H9 (cell line): Measurements from ENCODE around the gene IGFBP3. TPM values are rescaled to one million over a fixed set of nuclear protein-coding genes. Genes with fewer than 3 reads are reported as not detected.

Experiments
- DNase-seq: peaks from one replicate; pipeline ENCODE4 v3.0.0-alpha.2; 2017
- H2AFZ ChIP-seq: one replicate; pipeline ENCODE4 v1.6.1; 2013; ENCODE audit warnings: mild to moderate bottlenecking, low read length, control low read depth, moderate library complexity
- H2AK5ac ChIP-seq: 2 replicates; pipeline ENCODE4 v1.6.1; 2013; ENCODE audit warnings: low read length, control low read depth, mixed read lengths; ENCODE audit not compliant: insufficient read length
- H2BK120ac ChIP-seq: one replicate; pipeline ENCODE4 v1.6.1; 2013; ENCODE audit warnings: low read depth, mild to moderate bottlenecking, low read length, control low read depth, inconsistent platforms; ENCODE audit not compliant: poor library complexity, severe bottlenecking
- H2BK12ac ChIP-seq: 2 replicates; pipeline ENCODE4 v1.6.1; 2013; ENCODE audit warnings: low read length, control low read depth, mixed read lengths, low read depth; ENCODE audit not compliant: insufficient read length
- H2BK15ac ChIP-seq: 2 replicates; pipeline ENCODE4 v1.6.1; 2013; ENCODE audit warnings: low read depth, low read length, control low read depth
- H2BK20ac ChIP-seq: one replicate; pipeline ENCODE4 v1.6.1; 2013; ENCODE audit warnings: low read depth, mild to moderate bottlenecking, low read length, control low read depth, inconsistent platforms; ENCODE audit not compliant: poor library complexity, severe bottlenecking
- H2BK5ac ChIP-seq: 2 replicates; pipeline ENCODE4 v1.6.1; 2013; ENCODE audit warnings: low read length, control low read depth, mixed read lengths; ENCODE audit not compliant: insufficient read length
- H3K14ac ChIP-seq: 2 replicates; pipeline ENCODE4 v1.6.1; 2013; ENCODE audit warnings: low read length, control low read depth; ENCODE audit not compliant: insufficient read depth
- H3K18ac ChIP-seq: 2 replicates; pipeline ENCODE4 v1.6.1; 2013; ENCODE audit warnings: low read depth, mild to moderate bottlenecking, mixed read lengths, low read length, control low read depth; ENCODE audit not compliant: insufficient read length
- H3K23ac ChIP-seq: 2 replicates; pipeline ENCODE4 v1.6.1; 2013; ENCODE audit warnings: low read length, control low read depth, mixed read lengths, low read depth; ENCODE audit not compliant: insufficient read length
- H3K23me2 ChIP-seq: 2 replicates; pipeline ENCODE4 v1.6.1; 2013; ENCODE audit warnings: low read depth, mild to moderate bottlenecking, mixed read lengths, low read length, control low read depth; ENCODE audit not compliant: insufficient read length, poor library complexity, severe bottlenecking
- H3K27ac ChIP-seq: 2 replicates; pipeline ENCODE4 v1.5.1; 2013; ENCODE audit warnings: low read length, control low read depth, mixed read lengths, low read depth; ENCODE audit not compliant: insufficient read length
- H3K27me3 ChIP-seq: 2 replicates; pipeline ENCODE4 v1.6.1; 2013; ENCODE audit warnings: low read length, control low read depth, inconsistent platforms; ENCODE audit not compliant: insufficient read depth
- H3K4ac ChIP-seq: 2 replicates; pipeline ENCODE4 v1.6.1; 2013; ENCODE audit warnings: low read depth, mild to moderate bottlenecking, control low read depth, inconsistent platforms, low read length, moderate library complexity
- H3K4me1 ChIP-seq: 2 replicates; pipeline ENCODE4 v1.6.1; 2013; ENCODE audit warnings: low read length, control low read depth, inconsistent platforms; ENCODE audit not compliant: insufficient read depth
- H3K4me2 ChIP-seq: 2 replicates; pipeline ENCODE4 v1.6.1; 2013; ENCODE audit warnings: low read length, control low read depth, mixed read lengths; ENCODE audit not compliant: insufficient read length, insufficient read depth
- H3K56ac ChIP-seq: 2 replicates; pipeline ENCODE4 v1.6.1; 2013; ENCODE audit warnings: low read depth, mild to moderate bottlenecking, mixed read lengths, low read length, control low read depth; ENCODE audit not compliant: insufficient read length
- H3K79me1 ChIP-seq: 2 replicates; pipeline ENCODE4 v1.6.1; 2013; ENCODE audit warnings: low read depth, mild to moderate bottlenecking, moderate library complexity, low read length, control low read depth, inconsistent platforms; ENCODE audit not compliant: insufficient read depth, poor library complexity, severe bottlenecking
- H3K79me2 ChIP-seq: 2 replicates; pipeline ENCODE4 v1.6.1; 2013; ENCODE audit warnings: low read length, control low read depth, inconsistent platforms; ENCODE audit not compliant: insufficient read depth
- H3K9ac ChIP-seq: 2 replicates; pipeline ENCODE4 v1.6.1; 2013; ENCODE audit warnings: low read length, control low read depth, mixed read lengths; ENCODE audit not compliant: insufficient read length; ENCODE audit errors: extremely low read depth
- H3K9me3 ChIP-seq: one replicate; pipeline ENCODE4 v1.6.1; 2013; ENCODE audit warnings: low read depth, low read length, inconsistent platforms; ENCODE audit not compliant: control insufficient read depth
- H3T11ph ChIP-seq: one replicate; pipeline ENCODE4 v1.6.1; 2013; ENCODE audit warnings: mild to moderate bottlenecking, low read length, control low read depth, inconsistent platforms
- H4K20me1 ChIP-seq: one replicate; pipeline ENCODE4 v1.6.1; 2013; ENCODE audit not compliant: control insufficient read depth, insufficient read length, insufficient read depth
- H4K5ac ChIP-seq: 2 replicates; pipeline ENCODE4 v1.6.1; 2013; ENCODE audit warnings: low read depth, mild to moderate bottlenecking, mixed read lengths, low read length, control low read depth; ENCODE audit not compliant: insufficient read length
- H4K8ac ChIP-seq: replicated peaks from 2 replicates; pipeline ENCODE4 v1.6.1; 2013; ENCODE audit warnings: low read length, control low read depth, mixed read lengths, low read depth; ENCODE audit not compliant: insufficient read length
- H4K91ac ChIP-seq: 2 replicates; pipeline ENCODE4 v1.6.1; 2013; ENCODE audit warnings: low read depth, mild to moderate bottlenecking, moderate library complexity, mixed read lengths, low read length, control low read depth; ENCODE audit not compliant: insufficient read length
- H3K27ac Mint-ChIP-seq, 3 experiments: 2 replicates in 2 of 3; 3 replicates in 1 of 3; pipeline ENCODE4 v1.8.0; 2020 to 2021; ENCODE audit warnings: mixed read lengths in 3 of 3, mild to moderate bottlenecking in 1 of 3, moderate library complexity in 1 of 3
- H3K27me3 Mint-ChIP-seq: 2 replicates; pipeline ENCODE4 v1.8.0; 2021; ENCODE audit warnings: low read depth, mild to moderate bottlenecking, moderate library complexity, mixed read lengths
- H3K36me3 Mint-ChIP-seq, 3 experiments: 2 replicates in 2 of 3; 3 replicates in 1 of 3; pipeline ENCODE4 v1.8.0; 2020 to 2021; ENCODE audit warnings: low read depth in 3 of 3, mixed read lengths in 3 of 3; ENCODE audit not compliant: insufficient read depth in 1 of 3
- H3K4me1 Mint-ChIP-seq, 2 experiments: 2 replicates each; pipeline ENCODE4 v1.8.0; 2020; ENCODE audit warnings: mixed read lengths in 2 of 2
- H3K4me3 Mint-ChIP-seq, 2 experiments: 2 replicates in 1 of 2; 3 replicates in 1 of 2; pipeline ENCODE4 v1.8.0; 2020 to 2021; ENCODE audit warnings: mild to moderate bottlenecking in 2 of 2, mixed read lengths in 2 of 2, moderate library complexity in 1 of 2
- H3K9me3 Mint-ChIP-seq, 2 experiments: 2 replicates in 1 of 2; 3 replicates in 1 of 2; pipeline ENCODE4 v1.8.0; 2020; ENCODE audit warnings: mild to moderate bottlenecking in 2 of 2, mixed read lengths in 2 of 2, moderate library complexity in 1 of 2
- CTCF ChIP-seq: fragments of 200-600 bp; sonication (generic); conservative IDR thresholded peaks from 3 replicates; pipeline ENCODE4 v1.8.0; 2021; ENCODE audit warnings: antibody characterized with exemption, mild to moderate bottlenecking
- WGBS: extraction: QIAGEN DNeasy Blood & Tissue Kit; methylation state at CpG from one replicate; pipeline ENCODE4 v1.1.7; 2013; ENCODE audit warnings: missing lambda C conversion rate, low lambda C conversion rate, mixed read lengths; ENCODE audit not compliant: insufficient read length; ENCODE audit errors: extremely low coverage; 5-methylcytosine and 5-hydroxymethylcytosine counted together
- total RNA-seq: library from RNA; stranded (reverse); gene quantifications from 2 replicates; pipeline ENCODE4 v1.2.1, GENCODE V29; 2021

IGFBP3 gene
- total RNA-seq, 1 experiment from 2014 or later, result 10.0 TPM

DNA sequence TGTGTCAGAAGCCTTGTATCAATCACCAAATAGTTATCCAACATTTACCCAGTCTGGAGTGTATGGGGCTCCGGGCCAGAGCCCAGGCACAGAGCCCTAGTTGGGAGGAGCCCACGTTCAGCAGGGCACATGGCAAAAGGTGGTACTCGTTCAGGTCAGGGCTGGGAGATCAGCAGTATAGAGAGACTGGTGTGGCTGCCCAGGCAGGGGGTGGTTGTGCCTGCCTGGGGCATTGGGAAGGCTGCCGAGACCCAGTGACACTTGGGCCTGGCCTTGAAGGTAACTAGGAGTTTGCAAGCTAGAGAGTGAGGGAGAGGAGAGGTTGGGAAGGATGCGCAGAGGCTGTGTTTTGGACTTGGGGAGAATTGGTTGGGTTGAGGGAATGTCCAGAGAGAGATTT, 48.9 kb upstream of the IGFBP3 start:
- no peak overlapping the region for H4K91ac ChIP-seq
- H3K4me1 ChIP-seq, result no peaks in the 10 kb centered on the region
- H3K9me3 ChIP-seq, result no peaks in the 10 kb centered on the region
- H3K4me2 ChIP-seq, result no peak overlapping the region
- no peak overlapping the region for H4K8ac ChIP-seq
- no peak overlapping the region for H3K56ac ChIP-seq
- Mint-ChIP-seq H3K9me3 (no peaks in the 10 kb centered on the region), H3K4me1 (peaks cover 4 to 5% of the 10 kb centered on the region in 2 experiments; a peak in 1 of 4 replicates), H3K36me3 (no peaks in the 10 kb centered on the region), H3K4me3 (no peak overlapping the region), H3K27ac (no peak overlapping the region; a peak in 1 of 7 replicates), H3K27me3 (no peaks in the 10 kb centered on the region; the same call in 1 of the 2 replicates)
- H2BK15ac ChIP-seq, result no peak overlapping the region
- H2AFZ ChIP-seq, result no peak overlapping the region
- no peak overlapping the region for H3K4ac ChIP-seq
- no peak overlapping the region for H2BK120ac ChIP-seq
- H4K20me1 ChIP-seq, result no peaks in the 10 kb centered on the region
- no peaks in the 10 kb centered on the region for H3K79me2 ChIP-seq
- H2BK5ac ChIP-seq, result no peak overlapping the region
- no peak overlapping the region for H3K14ac ChIP-seq
- H2BK12ac ChIP-seq, result no peak overlapping the region
- H3T11ph ChIP-seq, result no peak overlapping the region
- H2AK5ac ChIP-seq, result no peak overlapping the region
- H3K27me3 ChIP-seq, result no peaks in the 10 kb centered on the region
- no peak overlapping the region for H3K18ac ChIP-seq
- H3K9ac ChIP-seq, result no peak overlapping the region
- H3K23ac ChIP-seq, result no peak overlapping the region
- no peak overlapping the region for H3K27ac ChIP-seq
- WGBS, result no CpG with 5 or more reads among the region's 5 CpGs
- no peak overlapping the region for H2BK20ac ChIP-seq
- H3K79me1 ChIP-seq, result no peaks in the 10 kb centered on the region
- no peak for TF ChIP-seq CTCF
- H4K5ac ChIP-seq, result no peak overlapping the region
- no peaks in the 10 kb centered on the region for H3K23me2 ChIP-seq
- no peak for DNase-seq
